ENCODE results near the gene SLC6A11.

SLC6A11 gene

GRCh38 chr3:10933805-10934481 lies 117.9 kb downstream of the SLC6A11 start:
- DNase-seq: no peak

DNA sequence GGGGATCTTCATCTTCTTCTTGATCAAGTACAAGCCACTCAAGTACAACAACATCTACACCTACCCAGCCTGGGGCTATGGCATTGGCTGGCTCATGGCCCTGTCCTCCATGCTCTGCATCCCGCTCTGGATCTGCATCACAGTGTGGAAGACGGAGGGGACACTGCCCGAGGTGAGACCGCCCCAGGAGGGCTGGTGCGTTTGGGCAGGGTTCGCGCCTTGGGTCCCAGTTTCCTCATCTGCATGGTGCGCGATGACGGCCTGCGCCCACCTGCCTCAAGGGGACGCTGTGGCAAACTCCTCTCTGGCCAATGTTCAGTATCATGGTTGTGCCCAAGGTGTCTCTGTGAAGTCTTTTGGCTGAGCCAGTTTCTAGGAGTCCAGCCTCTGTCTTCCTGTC lies 119.0 kb downstream of the SLC6A11 start:
- DNase-seq: no peak

GRCh38 chr3:10935846-10936631 lies 120.0 kb downstream of the SLC6A11 start:
- DNase-seq: no peak

GRCh38 chr3:10936686-10937085 lies 120.7 kb downstream of the SLC6A11 start:
- DNase-seq: no peak

- DNase-seq: no peak
Measured at GRCh38 chr3:10937141-10937825, 121.3 kb downstream of the SLC6A11 start.

- no peak for DNase-seq
Measured at GRCh38 chr3:10939556-10939955, 123.5 kb downstream of the SLC6A11 start.

GRCh38 chr3:10940106-10940505 lies 124.1 kb downstream of the SLC6A11 start:
- DNase-seq: no peak

- peak; percentile 29 for DNase-seq
Measured at GRCh38 chr3:10941972-10942371, 125.9 kb downstream of the SLC6A11 start.

- DNase-seq: no peak
Measured at GRCh38 chr3:10942690-10943205, 126.7 kb downstream of the SLC6A11 start.

DNA sequence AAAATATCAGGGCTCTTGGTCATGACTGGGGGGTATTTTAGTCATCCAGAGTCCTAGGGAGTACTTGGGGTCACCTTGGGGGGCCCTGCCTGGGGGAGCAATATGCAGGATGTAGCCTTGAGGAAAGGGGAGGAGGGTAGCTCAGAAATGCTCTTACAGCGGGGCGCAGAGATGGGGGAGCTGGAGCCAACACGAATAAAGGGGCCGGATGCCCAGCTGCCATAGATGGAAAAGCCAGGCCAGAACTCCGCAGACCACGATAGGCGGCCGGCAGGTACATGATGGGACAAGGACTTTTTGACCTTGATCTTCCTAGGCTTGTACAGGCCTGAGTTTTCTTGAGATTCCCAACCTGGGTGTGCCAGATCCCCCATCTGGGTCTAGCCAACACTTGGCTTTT lies 128.8 kb downstream of the SLC6A11 start:
- no peak for DNase-seq

DNA sequence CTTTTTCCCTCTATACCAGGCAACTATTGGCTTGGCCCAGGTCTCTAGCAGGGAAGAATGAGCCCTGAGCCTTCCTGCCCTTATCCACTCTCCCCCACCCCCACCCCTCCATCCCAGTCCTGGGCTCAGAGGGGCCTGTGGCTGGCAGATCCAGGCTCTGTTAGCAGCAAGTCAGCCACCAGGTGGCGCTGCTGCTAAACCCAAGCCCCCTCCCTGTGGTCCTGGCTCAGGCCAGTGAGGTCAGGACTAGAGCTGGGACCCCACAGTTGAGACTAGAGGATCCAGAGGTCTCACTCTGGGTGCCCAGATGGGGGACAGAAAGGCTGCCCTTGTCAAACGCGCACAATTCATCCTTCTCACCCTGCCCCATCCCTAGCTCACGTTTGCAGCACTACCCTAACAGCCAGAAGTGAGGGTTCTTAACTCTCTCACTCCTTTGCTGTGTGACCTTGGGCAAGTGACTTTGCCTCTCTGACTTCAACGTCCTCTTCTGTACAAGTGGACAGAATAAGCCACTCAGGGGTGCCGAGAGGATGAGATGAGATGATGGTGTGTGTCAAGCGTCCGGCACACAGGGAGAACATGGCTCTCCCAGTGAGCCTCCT lies 129.8 kb downstream of the SLC6A11 start:
- peak; percentile 62 for DNase-seq

- no peak for DNase-seq
Measured at GRCh38 chr3:10946526-10946925, 130.5 kb downstream of the SLC6A11 start.

DNA sequence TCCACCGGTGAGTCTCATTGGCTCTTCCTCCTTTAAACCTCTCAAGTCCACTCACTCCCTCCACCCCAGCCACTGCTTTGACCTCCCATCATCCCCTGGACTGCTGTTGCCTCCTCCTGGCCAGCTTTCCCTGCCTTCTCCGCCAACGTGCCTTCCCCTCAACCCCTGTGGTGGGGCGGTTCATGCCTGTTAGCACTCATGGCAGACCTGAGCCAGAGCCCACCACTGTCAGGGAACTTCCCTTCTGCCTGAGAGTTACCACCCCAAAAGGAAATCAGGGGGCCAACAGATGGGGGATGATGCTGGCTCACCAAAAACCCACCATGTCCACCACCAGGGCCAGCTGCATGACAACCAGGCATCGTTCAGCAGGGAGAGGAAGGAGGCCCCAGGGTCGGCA lies 132.3 kb downstream of the SLC6A11 start:
- DNase-seq: no peak

DNA sequence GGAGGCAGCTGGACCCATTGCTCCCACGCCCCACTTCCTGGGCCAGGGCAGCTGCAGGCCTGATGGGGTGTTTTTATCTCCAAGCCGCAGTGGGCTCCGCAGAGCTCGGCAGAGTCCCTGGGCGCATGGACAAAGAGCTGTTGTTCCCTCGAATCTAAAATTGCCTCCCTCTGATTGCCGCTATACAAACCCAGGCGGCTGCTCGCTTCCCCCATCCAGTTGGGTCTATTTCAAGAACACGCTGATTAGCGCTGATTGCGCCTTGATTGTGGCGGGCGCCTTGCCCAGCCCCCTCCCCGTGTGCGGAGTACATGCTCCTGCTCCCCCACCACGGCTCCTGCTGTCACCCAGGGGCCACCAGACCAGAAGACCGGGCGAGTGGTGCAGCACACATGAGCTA lies 133.2 kb downstream of the SLC6A11 start:
- DNase-seq: no peak

GRCh38 chr3:10950476-10951294 lies 134.7 kb downstream of the SLC6A11 start:
- peak; percentile 6 for DNase-seq

- DNase-seq: no peak
Measured at GRCh38 chr3:10951295-10951926, 135.4 kb downstream of the SLC6A11 start.

- no peak for DNase-seq
Measured at GRCh38 chr3:10952525-10952924, 136.5 kb downstream of the SLC6A11 start.

DNA sequence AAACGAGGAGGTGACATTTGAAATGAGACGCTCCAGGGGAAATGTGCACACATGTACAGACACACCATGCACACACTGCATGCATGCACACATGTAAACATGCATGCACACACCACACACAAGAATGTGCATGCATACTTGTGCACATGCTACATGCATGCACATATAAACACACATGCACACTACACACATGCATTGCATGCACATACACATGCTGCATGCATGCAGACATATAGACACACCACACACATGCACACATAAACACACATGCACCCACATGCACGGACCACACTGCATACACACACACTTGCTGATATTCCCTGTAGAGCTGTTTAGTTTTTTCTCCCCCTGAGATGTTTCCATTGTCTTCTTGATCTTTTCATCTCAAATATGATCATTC lies 138.7 kb downstream of the SLC6A11 start:
- DNase-seq: no peak

DNA sequence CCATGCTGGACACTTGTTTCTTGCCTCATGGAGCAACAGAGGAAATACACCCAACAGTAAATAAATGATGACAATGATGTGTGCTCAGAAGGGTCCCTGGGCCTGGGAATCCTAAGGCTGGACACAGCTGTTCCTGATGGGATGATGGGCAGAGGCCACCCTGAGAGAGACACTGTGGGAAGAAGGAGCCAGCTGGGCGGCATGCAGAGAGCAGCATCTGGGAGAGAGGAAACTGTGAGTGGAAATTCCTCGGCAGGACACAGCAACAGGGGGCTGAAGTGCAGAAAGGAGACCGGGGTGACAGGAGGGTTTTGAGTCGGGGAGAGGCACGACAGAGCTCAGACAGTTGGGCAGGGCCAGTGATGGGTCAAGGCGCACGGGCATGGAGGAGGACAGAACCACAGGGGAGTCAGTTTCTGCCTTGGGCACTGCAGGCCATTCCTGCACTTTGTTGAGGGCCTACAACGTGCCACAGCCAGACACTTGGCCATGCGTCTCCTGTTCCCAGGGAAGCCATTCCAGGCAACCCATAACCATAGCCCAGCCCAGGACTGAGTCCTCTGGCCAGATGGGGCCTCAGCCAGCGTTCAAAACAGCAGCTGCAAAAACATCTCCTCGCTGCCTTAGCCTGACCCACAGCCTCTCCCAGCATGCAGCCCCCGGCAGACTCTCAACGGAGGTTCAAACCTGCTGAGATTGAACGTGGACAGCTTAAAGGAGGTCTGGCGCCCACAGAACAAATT lies 139.9 kb downstream of the SLC6A11 start:
- no peak for DNase-seq

- no peak for DNase-seq
Measured at GRCh38 chr3:10956531-10956930, 140.5 kb downstream of the SLC6A11 start.

DNA sequence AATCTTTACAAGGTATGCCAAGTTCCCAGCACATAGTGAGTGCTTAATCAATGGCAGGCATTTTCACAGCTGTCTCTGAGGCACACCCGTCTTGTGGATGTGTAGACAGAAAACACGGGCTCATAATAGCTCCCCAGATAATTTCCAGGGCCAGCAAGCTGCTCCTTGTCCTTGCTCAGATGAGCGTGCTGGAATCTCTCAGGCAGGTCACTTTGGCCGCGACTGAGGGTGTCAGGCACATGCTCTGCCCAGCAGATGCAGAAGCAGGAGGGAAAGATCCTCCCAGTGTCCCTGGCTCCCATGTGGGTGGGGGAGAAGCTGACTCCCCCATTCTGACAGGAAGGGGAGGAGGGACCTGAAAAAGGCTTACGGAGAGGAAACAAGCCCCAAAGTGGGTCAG lies 141.0 kb downstream of the SLC6A11 start:
- DNase-seq: no peak
